ENCODE measurements around the gene SMARCAL1.

The SMARCAL1 gene

GRCh38 chr2:216503697-216504375 lies 91.6 kb downstream of the SMARCAL1 start:
- no peak overlapping the region for H3K27ac ChIP-seq
- TF ChIP-seq, protein P1, sequence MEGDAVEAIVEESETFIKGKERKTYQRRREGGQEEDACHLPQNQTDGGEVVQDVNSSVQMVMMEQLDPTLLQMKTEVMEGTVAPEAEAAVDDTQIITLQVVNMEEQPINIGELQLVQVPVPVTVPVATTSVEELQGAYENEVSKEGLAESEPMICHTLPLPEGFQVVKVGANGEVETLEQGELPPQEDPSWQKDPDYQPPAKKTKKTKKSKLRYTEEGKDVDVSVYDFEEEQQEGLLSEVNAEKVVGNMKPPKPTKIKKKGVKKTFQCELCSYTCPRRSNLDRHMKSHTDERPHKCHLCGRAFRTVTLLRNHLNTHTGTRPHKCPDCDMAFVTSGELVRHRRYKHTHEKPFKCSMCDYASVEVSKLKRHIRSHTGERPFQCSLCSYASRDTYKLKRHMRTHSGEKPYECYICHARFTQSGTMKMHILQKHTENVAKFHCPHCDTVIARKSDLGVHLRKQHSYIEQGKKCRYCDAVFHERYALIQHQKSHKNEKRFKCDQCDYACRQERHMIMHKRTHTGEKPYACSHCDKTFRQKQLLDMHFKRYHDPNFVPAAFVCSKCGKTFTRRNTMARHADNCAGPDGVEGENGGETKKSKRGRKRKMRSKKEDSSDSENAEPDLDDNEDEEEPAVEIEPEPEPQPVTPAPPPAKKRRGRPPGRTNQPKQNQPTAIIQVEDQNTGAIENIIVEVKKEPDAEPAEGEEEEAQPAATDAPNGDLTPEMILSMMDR (conservative IDR thresholded peaks at IDR 0.05): no peak

GRCh38 chr2:216504376-216504762 lies 92.1 kb downstream of the SMARCAL1 start:
- TF ChIP-seq, protein P1 (conservative IDR thresholded peaks at IDR 0.05): no peak
- H3K27ac ChIP-seq: no peak overlapping the region

GRCh38 chr2:216505133-216506106 lies 93.1 kb downstream of the SMARCAL1 start:
- no peak overlapping the region for H3K27ac ChIP-seq
- TF ChIP-seq, protein P1 (conservative IDR thresholded peaks at IDR 0.05): no peak

- TF ChIP-seq, protein P1 (conservative IDR thresholded peaks at IDR 0.05): no peak
- no peak overlapping the region; the same call in 1 of the 2 replicates for H3K27ac ChIP-seq
These were observed 95.2 kb downstream of the SMARCAL1 start for GRCh38 chr2:216507220-216508160.

DNA sequence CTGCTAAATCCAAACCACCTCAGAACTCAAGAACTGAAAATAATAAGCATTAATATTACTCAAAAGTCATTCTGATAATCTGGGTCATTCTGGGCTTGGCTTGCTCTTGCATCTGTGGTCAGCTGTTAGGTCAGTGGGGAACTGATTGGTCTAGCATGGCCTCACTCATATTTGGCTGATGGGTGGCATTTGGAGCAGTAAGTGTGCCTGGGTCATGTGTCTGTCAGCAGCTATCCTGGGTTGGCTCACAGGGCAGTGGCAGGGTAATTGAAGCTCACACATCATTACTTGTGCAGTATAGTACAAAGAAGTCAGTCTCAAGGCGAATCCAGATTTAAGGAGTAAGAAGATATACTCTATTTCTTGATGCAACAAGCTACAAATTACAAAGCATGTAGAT lies 95.9 kb downstream of the SMARCAL1 start:
- TF ChIP-seq, protein P1 (conservative IDR thresholded peaks at IDR 0.05): no peak
- H3K27ac ChIP-seq: no peak overlapping the region; the same call in 1 of the 2 replicates

GRCh38 chr2:216516730-216517350 lies 104.6 kb downstream of the SMARCAL1 start:
- TF ChIP-seq, protein P1 (conservative IDR thresholded peaks at IDR 0.05): peak; percentile 92
- no peak overlapping the region for H3K27ac ChIP-seq
